Measurements from ENCODE around the gene DFFB.

- TF ChIP-seq CTCF (conservative IDR thresholded peaks at IDR 0.05; ENCODE audit: low read length) (no peak), EZH2phosphoT487 (IDR thresholded peaks at IDR 0.05; ENCODE audit: borderline replicate concordance) (no peak)
Measured at GRCh38 chr1:3907621-3908165, 50.4 kb downstream of the DFFB start.
